Right hindlimb (tissue), 1 donor: ENCODE results near the gene GRID2.

Source experiments
- DNase-seq: peaks from one replicate; pipeline ENCODE4 v3.0.0-alpha.2; 2018

GRID2 gene

GRCh38 chr4:93116624-93117023 is 812.9 kb downstream of the GRID2 start:
- no peak for DNase-seq

GRCh38 chr4:93127489-93127888 is 823.7 kb downstream of the GRID2 start:
- no peak for DNase-seq

- no peak for DNase-seq
Measured at GRCh38 chr4:93132631-93133030, 828.9 kb downstream of the GRID2 start.

- no peak for DNase-seq
Measured at GRCh38 chr4:93139118-93139517, 835.4 kb downstream of the GRID2 start.

GRCh38 chr4:93143902-93144301 is 840.1 kb downstream of the GRID2 start:
- no peak for DNase-seq

GRCh38 chr4:93144644-93145043 is 840.9 kb downstream of the GRID2 start:
- DNase-seq, result no peak

GRCh38 chr4:93147524-93148212 is 843.9 kb downstream of the GRID2 start:
- DNase-seq, result no peak

GRCh38 chr4:93152491-93152890 is 848.7 kb downstream of the GRID2 start:
- DNase-seq, result no peak

GRCh38 chr4:93157986-93158385 is 854.2 kb downstream of the GRID2 start:
- DNase-seq, result no peak

- no peak for DNase-seq
Measured at GRCh38 chr4:93168053-93168452, 864.3 kb downstream of the GRID2 start.

- DNase-seq, result no peak
Measured at GRCh38 chr4:93169966-93170365, 866.2 kb downstream of the GRID2 start.

- DNase-seq, result no peak
Measured at GRCh38 chr4:93174598-93174997, 870.8 kb downstream of the GRID2 start.

- DNase-seq, result no peak
Measured at GRCh38 chr4:93178279-93178678, 874.5 kb downstream of the GRID2 start.

GRCh38 chr4:93179044-93179443 is 875.3 kb downstream of the GRID2 start:
- DNase-seq, result no peak

GRCh38 chr4:93182722-93183121 is 879.0 kb downstream of the GRID2 start:
- no peak for DNase-seq

- DNase-seq, result no peak
Measured at GRCh38 chr4:93183576-93183975, 879.8 kb downstream of the GRID2 start.

GRCh38 chr4:93184053-93184452 is 880.3 kb downstream of the GRID2 start:
- DNase-seq, result no peak

- DNase-seq, result no peak
Measured at GRCh38 chr4:93186846-93187245, 883.1 kb downstream of the GRID2 start.

- DNase-seq, result no peak
Measured at GRCh38 chr4:93187466-93187865, 883.7 kb downstream of the GRID2 start.

GRCh38 chr4:93187892-93188291 is 884.1 kb downstream of the GRID2 start:
- no peak for DNase-seq

GRCh38 chr4:93199492-93199891 is 895.7 kb downstream of the GRID2 start:
- peak; percentile 40 for DNase-seq

- DNase-seq, result no peak
Measured at GRCh38 chr4:93201471-93202096, 897.8 kb downstream of the GRID2 start.

- no peak for DNase-seq
Measured at GRCh38 chr4:93203708-93204107, 899.9 kb downstream of the GRID2 start.

GRCh38 chr4:93212250-93212649 is 908.5 kb downstream of the GRID2 start:
- DNase-seq, result no peak

GRCh38 chr4:93216646-93217045 is 912.9 kb downstream of the GRID2 start:
- no peak for DNase-seq
